IPS-20b (cell line): ENCODE data around the gene COP1.
"Not testable (repeated sequence)": the region's sequence is repeated elsewhere in the genome, so short reads cannot be mapped to it uniquely, and the experiment has no call there.

Source experiments
- H3K27ac ChIP-seq: one replicate; pipeline ENCODE4 v1.5.1; 2013; ENCODE audit warnings: low read length
- H3K27me3 ChIP-seq: 2 replicates; pipeline ENCODE4 v1.6.1; 2013; ENCODE audit warnings: mild to moderate bottlenecking, low read length, inconsistent platforms; ENCODE audit not compliant: insufficient read depth
- H3K36me3 ChIP-seq: 2 replicates; pipeline ENCODE4 v1.6.1; 2013; ENCODE audit warnings: low read depth, mild to moderate bottlenecking, inconsistent platforms, low read length, moderate library complexity; ENCODE audit not compliant: insufficient read depth
- H3K4me1 ChIP-seq: 2 replicates; pipeline ENCODE4 v1.6.1; 2013; ENCODE audit warnings: mild to moderate bottlenecking, control low read depth, inconsistent platforms, low read length, moderate library complexity; ENCODE audit not compliant: insufficient read depth
- H3K4me3 ChIP-seq: 2 replicates; pipeline ENCODE4 v1.5.1; 2013; ENCODE audit warnings: mild to moderate bottlenecking, low read length, inconsistent platforms
- H3K9ac ChIP-seq: 2 replicates; pipeline ENCODE4 v1.6.1; 2013; ENCODE audit warnings: low read depth, mild to moderate bottlenecking, inconsistent platforms, low read length, moderate library complexity
- H3K9me3 ChIP-seq: 2 replicates; pipeline ENCODE4 v1.6.1; 2013; ENCODE audit warnings: mild to moderate bottlenecking, low read depth, low read length, inconsistent platforms; ENCODE audit not compliant: insufficient read depth

COP1 gene

DNA sequence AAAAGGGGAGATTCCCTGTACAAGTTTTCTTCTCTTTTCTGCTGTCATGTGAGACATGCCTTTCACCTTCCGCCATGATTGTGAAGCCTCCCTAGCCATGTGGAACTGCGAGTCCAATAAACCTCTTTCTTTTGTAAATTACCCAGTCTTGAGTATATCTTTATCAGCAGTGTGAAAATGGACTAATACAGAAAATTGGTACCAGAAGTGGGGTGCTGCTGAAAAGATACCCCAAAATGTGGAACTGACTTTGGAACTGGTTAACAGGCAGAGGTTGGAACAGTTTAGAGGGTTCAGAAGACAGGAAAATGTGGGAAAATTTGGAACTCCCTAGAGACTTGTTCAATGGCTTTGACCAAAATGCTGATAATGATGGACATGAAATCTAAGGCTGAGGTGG lies 223.7 kb downstream of the COP1 start:
- H3K9ac ChIP-seq, H3K27me3 ChIP-seq, H3K27ac ChIP-seq, H3K4me3 ChIP-seq, H3K4me1 ChIP-seq: not testable (repeated sequence)
- H3K9me3 ChIP-seq = peaks cover 35% of the 10 kb centered on the region
- H3K36me3 ChIP-seq = peaks cover 61% of the 10 kb centered on the region

DNA sequence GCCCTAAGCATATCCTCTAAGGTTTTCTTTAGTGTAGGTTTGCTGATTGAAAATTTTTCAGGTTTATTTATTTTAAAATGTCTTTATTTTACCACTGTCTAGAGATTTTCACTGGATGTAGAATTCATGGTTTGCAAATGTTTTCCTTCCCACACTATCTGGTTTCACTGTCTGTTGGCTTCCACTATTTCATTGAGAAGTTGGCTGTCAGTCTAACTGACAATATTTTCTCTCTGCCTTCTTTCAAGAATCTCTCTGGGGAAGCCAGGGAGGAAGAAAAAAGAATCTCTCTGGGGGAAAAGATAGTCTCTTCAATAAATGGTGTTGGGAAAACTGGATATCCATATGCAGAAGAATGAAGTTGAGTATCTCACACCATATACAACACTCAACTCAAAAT lies 226.0 kb downstream of the COP1 start:
- no peaks in the 10 kb centered on the region for H3K27me3 ChIP-seq

DNA sequence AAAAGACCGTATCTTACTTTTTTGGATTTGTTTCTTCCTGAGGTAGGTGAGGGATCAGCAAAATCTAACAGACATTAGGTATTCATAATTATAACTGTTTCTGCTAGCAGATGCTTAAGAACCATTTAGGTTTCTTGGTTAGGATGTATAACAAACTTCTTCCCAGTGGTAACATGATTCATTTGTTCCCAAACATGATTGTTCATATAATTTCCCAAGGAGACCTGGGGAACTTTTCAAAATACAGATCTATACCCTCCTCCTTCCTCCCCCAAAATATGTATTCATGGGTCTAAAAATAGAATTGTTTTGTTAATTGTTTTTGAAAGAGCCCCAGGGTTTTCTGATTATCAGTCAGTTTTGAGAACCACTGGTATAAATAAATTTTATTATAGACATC lies 228.2 kb downstream of the COP1 start:
- Histone ChIP-seq H3K27ac (no peak overlapping the region), H3K4me3 (no peak overlapping the region), H3K9ac (no peak overlapping the region), H3K9me3 (peaks cover 20% of the 10 kb centered on the region), H3K27me3 (no peaks in the 10 kb centered on the region), H3K36me3 (peaks cover 25% of the 10 kb centered on the region), H3K4me1 (no peaks in the 10 kb centered on the region)

More for the DNA sequence above, 226.0 kb downstream of the COP1 start:
- Histone ChIP-seq H3K36me3 (peaks cover 42% of the 10 kb centered on the region), H3K9me3 (peaks cover 35% of the 10 kb centered on the region), H3K4me3 (no peak overlapping the region), H3K27ac (no peak overlapping the region), H3K9ac (no peak overlapping the region), H3K4me1 (no peaks in the 10 kb centered on the region)

DNA sequence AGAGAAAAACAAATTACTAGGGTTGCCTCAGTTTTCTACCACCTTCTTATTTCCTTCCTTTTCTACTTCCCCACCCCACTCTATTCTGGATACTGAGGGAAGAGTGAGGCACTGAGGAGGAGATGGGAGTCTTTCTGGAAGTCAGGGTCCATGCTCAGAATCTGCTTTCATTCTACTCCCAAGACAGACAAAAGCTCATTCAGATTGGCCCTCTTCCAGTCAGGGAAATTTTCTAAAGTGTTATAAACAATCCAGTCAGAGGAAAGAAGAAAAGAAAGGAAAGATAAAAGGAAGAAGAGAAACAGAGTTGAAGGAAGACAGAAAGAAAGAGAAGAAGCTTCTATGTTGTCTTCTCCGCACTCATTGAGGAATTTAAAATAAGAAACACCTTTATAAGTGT lies 228.6 kb downstream of the COP1 start:
- Histone ChIP-seq H3K9me3 (peaks cover 15% of the 10 kb centered on the region; the same call in 1 of the 2 replicates), H3K9ac (no peak overlapping the region), H3K36me3 (peaks cover 20% of the 10 kb centered on the region), H3K4me1 (no peaks in the 10 kb centered on the region), H3K27me3 (no peaks in the 10 kb centered on the region), H3K4me3 (no peak overlapping the region), H3K27ac (no peak overlapping the region)

DNA sequence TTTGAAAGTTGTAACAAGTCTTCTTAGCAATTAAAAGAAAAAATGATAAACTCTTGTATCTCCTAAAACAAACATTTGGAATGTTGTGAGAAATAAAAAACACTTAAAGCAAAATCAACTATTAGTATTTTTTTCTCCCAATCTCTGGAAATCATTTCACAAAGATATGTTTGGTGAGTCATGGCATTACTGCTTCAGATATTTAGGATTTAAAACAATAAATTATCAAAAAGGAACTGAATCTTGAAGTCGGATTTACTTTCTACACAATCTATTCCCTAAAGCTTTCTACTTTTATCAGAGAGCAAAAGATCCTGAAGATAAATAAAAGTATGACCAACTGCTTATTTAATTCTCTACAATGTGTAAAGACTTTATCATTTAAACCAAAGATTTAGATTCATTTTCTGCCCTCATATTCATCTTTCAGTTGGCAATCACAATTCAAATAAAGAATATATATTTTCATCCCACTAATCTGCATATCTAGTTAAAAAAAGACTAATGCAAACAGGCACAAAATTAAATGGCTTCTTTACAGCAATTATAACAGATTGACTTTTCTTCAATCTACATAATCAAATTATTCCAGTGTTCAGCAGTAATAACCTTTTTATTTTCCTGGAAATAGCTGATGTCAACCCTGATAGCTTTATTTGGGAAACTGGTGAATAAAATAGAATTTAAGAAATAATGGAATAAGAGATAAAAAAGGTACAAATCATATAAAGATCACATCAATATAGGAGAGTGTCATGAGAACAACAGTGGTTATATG lies 230.0 kb downstream of the COP1 start:
- Histone ChIP-seq H3K36me3 (peaks cover 8% of the 10 kb centered on the region; the same call in 1 of the 2 replicates), H3K9ac (no peak overlapping the region), H3K27me3 (no peaks in the 10 kb centered on the region), H3K4me3 (no peak overlapping the region), H3K9me3 (peaks cover 5% of the 10 kb centered on the region; the same call in 1 of the 2 replicates), H3K4me1 (no peaks in the 10 kb centered on the region), H3K27ac (no peak overlapping the region)

DNA sequence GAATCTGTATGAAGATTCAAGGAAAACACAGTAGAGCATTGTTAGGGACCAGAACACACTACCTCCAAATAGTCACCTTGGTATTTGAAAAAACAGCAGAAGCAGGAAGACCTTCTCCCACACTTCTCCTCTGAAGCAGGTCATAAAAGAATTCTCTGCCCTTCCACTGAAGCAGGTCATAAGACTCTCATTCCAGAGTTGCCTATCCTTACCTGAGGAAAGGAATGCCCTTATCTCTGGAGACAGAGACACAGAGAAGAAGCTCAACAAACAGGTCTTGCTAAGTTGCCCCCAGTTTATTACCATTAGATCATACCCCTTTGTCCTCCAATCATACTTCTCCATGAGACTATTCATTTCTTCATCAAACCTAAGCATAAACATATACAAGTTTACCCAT lies 237.9 kb downstream of the COP1 start:
- Histone ChIP-seq H3K9ac (no peak overlapping the region), H3K9me3 (no peaks in the 10 kb centered on the region), H3K27me3 (no peaks in the 10 kb centered on the region), H3K27ac (no peak overlapping the region), H3K36me3 (peaks cover 9% of the 10 kb centered on the region; the same call in 1 of the 2 replicates), H3K4me1 (peaks cover 8% of the 10 kb centered on the region), H3K4me3 (no peak overlapping the region)

DNA sequence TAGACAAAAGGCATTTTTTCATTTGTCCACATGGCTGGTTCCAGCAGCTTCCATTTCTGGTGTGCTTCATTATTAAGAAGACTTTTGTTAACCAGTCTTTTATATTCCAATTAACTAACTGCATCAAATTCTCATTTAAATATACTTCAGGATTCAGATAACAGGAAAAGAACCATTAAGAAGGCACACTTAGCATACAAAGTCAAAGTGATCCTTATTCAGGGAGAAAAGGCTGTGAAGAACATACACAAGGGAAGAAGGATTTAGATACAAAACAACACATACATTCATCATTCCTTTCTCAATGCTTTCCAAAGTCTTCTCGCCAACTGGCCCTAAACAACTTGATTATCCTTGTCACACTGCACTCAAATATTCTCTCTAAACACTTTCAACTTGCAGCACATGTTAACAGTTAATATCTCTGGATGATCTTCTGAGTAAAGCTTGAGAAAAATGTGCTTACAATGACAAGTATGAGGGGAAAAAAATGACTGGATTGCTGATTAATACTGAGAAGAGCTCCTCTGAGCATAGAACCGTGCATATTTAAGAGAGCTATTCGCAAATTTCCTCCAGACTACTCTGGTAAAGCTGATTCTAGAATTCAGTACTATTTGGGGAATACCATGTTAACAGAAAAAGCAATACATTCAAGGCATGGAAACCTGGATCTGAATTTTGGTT lies 238.5 kb downstream of the COP1 start:
- Histone ChIP-seq H3K9me3 (no peaks in the 10 kb centered on the region), H3K4me1 (peaks cover 8% of the 10 kb centered on the region), H3K4me3 (no peak overlapping the region), H3K27ac (no peak overlapping the region), H3K27me3 (no peaks in the 10 kb centered on the region), H3K36me3 (peaks cover 9% of the 10 kb centered on the region; the same call in 1 of the 2 replicates), H3K9ac (no peak overlapping the region)

DNA sequence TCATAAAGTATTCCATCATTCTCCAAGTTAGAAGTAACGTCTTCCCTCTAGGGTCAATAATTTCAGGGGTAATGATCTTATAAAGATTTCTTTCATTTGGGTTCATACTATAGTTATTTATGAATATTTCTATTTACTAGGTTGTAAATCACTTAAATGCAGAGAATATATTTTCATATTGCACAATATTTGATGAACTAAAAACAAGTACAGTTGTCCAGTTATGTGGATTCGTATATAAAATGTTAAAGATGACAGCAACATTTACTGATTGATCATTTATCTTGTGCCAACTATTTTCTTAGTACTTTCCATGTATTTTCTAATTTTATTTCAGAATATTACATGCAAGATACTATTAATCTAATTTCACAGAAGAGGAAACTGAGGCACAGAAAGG lies 243.3 kb downstream of the COP1 start:
- H3K27ac ChIP-seq = no peak overlapping the region
- 0 out of 2 replicates have a peak, but pooled peaks cover 4% of the 10 kb centered on the region for H3K36me3 ChIP-seq
- H3K4me3 ChIP-seq = no peak overlapping the region
- no peak overlapping the region for H3K9ac ChIP-seq
- peaks cover 5% of the 10 kb centered on the region for H3K4me1 ChIP-seq
- H3K9me3 ChIP-seq = no peaks in the 10 kb centered on the region
- no peaks in the 10 kb centered on the region for H3K27me3 ChIP-seq

DNA sequence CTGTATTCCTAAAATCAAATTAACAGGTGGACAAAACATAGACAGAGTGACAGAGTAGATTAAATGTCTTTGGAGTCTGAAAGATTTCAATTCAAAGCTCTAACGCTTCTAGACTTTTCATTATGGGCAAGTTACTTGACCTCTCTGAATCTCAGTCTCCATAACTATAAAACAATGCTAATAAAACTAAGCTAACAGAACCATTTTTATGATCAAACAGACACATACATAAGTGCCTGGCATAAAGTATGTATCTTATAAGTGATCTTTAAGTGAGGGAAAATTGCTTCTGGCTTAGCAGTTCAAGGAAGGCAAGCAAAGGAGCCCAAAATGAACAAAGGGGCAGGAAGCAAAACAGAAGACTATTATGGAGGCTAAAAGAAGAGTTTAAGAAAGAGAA lies 246.9 kb downstream of the COP1 start:
- H3K4me1 ChIP-seq = no peaks in the 10 kb centered on the region
- H3K4me3 ChIP-seq = no peak overlapping the region
- H3K9me3 ChIP-seq = no peaks in the 10 kb centered on the region

DNA sequence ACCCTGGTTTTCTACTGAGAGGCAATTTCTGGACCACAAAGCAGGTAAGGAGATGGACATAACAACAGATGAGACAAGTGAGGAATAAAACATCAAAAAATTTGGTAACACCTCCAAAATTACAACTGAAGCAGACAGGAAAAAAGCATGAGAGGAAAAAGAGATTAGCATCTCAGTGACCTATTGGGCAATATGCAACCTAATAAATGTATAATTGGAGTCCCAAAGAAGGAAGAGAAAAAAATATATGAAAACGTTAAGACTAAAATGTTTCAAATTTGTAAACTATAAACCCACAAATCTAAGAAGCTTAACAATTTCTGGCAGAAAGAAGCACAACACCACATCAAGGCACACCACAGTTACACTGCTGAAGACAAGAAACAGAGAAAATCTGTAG lies 255.5 kb downstream of the COP1 start:
- no peaks in the 10 kb centered on the region for H3K4me1 ChIP-seq
- peaks cover 4% of the 10 kb centered on the region; the same call in 1 of the 2 replicates for H3K36me3 ChIP-seq
- H3K9me3 ChIP-seq = no peaks in the 10 kb centered on the region
- no peak overlapping the region for H3K9ac ChIP-seq
- H3K27me3 ChIP-seq = no peaks in the 10 kb centered on the region
- no peak overlapping the region for H3K27ac ChIP-seq
- H3K4me3 ChIP-seq = no peak overlapping the region

More for the DNA sequence above, 246.9 kb downstream of the COP1 start:
- no peak overlapping the region for H3K27ac ChIP-seq
- H3K9ac ChIP-seq = no peak overlapping the region
- no peaks in the 10 kb centered on the region for H3K27me3 ChIP-seq
- H3K36me3 ChIP-seq = 0 out of 2 replicates have a peak, but pooled peaks cover 4% of the 10 kb centered on the region

DNA sequence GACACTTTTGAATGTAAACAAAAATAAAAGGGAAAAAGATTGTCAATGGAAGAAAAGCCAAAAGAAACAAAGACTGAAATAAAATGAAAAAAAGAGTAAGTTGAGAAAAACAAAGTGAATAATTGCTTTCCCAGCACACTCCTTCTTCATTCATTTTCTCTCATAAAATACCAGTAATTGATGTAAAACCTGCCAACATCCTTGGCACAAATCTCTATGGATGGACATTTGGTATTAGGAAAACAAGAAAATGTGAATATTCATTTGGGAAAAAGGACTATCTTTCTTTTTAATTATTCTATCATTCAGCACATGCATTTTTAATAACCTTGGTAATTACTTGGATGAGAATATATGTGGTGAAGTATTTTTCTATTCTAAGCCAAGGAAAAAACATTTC lies 259.3 kb downstream of the COP1 start:
- Histone ChIP-seq H3K27ac (no peak overlapping the region), H3K9ac (no peak overlapping the region), H3K36me3 (peaks cover 9% of the 10 kb centered on the region; the same call in 1 of the 2 replicates), H3K9me3 (no peaks in the 10 kb centered on the region), H3K4me3 (no peak overlapping the region), H3K27me3 (no peaks in the 10 kb centered on the region), H3K4me1 (no peaks in the 10 kb centered on the region)

DNA sequence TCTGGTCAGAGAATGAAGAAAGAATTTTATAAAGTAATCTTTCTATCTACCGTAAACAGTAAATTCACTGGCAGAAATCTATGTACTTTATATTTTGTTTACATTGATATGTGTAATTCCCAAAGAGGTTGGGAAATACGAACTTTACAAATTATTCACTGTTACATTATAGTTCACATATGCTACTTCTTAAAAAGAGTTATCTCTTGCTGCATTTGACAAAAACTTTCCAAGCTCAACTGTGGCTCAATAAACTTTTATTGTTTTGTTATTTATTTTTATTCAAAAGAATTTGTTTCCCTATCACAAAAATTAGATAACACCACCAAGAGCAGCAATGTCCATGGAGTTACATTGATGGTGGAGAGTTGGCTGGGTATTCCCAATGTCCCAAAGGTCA lies 262.5 kb downstream of the COP1 start:
- H3K36me3 ChIP-seq = peaks cover 13% of the 10 kb centered on the region
- no peak overlapping the region for H3K27ac ChIP-seq
- H3K27me3 ChIP-seq = no peaks in the 10 kb centered on the region
- no peaks in the 10 kb centered on the region for H3K4me1 ChIP-seq
- no peak overlapping the region for H3K9ac ChIP-seq
- H3K4me3 ChIP-seq = no peak overlapping the region
- no peaks in the 10 kb centered on the region for H3K9me3 ChIP-seq
